ENCODE data around the gene PXMP4. TPM values are rescaled to one million over a fixed set of nuclear protein-coding genes. Genes with fewer than 3 reads are reported as not detected.
A peak's percentile ranks its signal among the peaks of the same experiment; 100 is the strongest.

PXMP4 gene
- total and polyA plus RNA-seq, 2 experiments from 2014 or later: 5.9 to 14.1 TPM

GRCh38 chr20:33687993-33688937 lies 31.8 kb downstream of the PXMP4 start:
- Histone ChIP-seq H3K79me2 (ENCODE audit: insufficient read depth) (peaks cover 15% of the 10 kb centered on the region; the same call in 1 of the 2 replicates), H3K27me3 (replicated peaks; ENCODE audit: insufficient read depth) (no peaks in the 10 kb centered on the region), H3K9me2 (ENCODE audit: insufficient read depth) (no peaks in the 10 kb centered on the region), H3K27ac (no peak overlapping the region), H3F3A (ENCODE audit: insufficient read depth) (no peaks in the 10 kb centered on the region; the same call in 1 of the 2 replicates), H3K4me1 (ENCODE audit: insufficient read depth) (peaks cover 8% of the 10 kb centered on the region), H3K9me3 (ENCODE audit: low read depth) (no peaks in the 10 kb centered on the region), H3K4me2 (ENCODE audit: unreplicated experiment) (no peak overlapping the region), H4K20me1 (ENCODE audit: insufficient read depth) (no peaks in the 10 kb centered on the region), H2AFZ (no peak overlapping the region), H3K9ac (no peak overlapping the region), H3K4me3 (no peak overlapping the region), H3K36me3 (ENCODE audit: low read depth) (no peaks in the 10 kb centered on the region)
- no peak for DNase-seq
- no peak for TF ChIP-seq EZH2phosphoT487 (IDR thresholded peaks at IDR 0.05; ENCODE audit: insufficient read depth, low read depth)
- TF ChIP-seq EZH2 (IDR thresholded peaks at IDR 0.05; ENCODE audit: insufficient read depth, poor library complexity, severe bottlenecking): no peak
- 95 to 97% methylated on average over 3 of the region's 3 CpGs for WGBS, 2 experiments (ENCODE audit: low coverage in 1 of 2, low lambda C conversion rate in 2 of 2, missing lambda C conversion rate in 2 of 2)
- in situ Hi-C loops (cut with MboI): no loop called here

DNA sequence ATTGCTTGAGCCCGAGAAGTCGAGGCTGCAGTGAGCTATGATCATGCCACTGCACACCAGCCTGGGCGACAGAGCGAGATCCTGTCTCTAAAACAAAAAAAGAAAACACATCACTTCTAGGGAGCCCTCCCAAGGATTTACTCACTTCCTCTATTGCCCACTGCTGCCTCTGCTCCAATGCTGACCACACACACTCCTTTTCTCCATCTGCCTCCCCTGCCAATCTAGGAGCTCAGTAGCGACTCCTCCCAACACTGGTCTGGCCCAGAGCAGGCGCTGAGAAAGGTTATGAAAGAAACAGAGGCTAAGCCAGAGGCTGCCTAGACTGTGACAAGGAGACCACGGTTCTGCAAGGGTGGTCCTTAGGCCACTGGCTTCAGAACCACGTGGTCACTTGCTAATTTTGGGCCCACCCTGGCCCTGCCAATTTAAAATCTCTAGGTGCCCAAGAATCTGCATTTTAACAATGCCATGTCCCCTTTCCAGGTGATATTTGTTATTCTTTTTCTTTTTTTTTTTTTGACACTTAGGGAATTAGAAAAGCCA lies 32.7 kb downstream of the PXMP4 start:
- TF ChIP-seq EZH2phosphoT487 (IDR thresholded peaks at IDR 0.05; ENCODE audit: insufficient read depth, low read depth): no peak
- Histone ChIP-seq H3K4me2 (ENCODE audit: unreplicated experiment) (no peak overlapping the region), H3F3A (ENCODE audit: insufficient read depth) (no peaks in the 10 kb centered on the region; the same call in 1 of the 2 replicates), H3K27ac (no peak overlapping the region), H3K36me3 (ENCODE audit: low read depth) (no peaks in the 10 kb centered on the region), H4K20me1 (ENCODE audit: insufficient read depth) (no peaks in the 10 kb centered on the region), H3K9me2 (ENCODE audit: insufficient read depth) (no peaks in the 10 kb centered on the region), H3K4me1 (ENCODE audit: insufficient read depth) (peaks cover 8% of the 10 kb centered on the region), H3K79me2 (ENCODE audit: insufficient read depth) (peaks cover 22% of the 10 kb centered on the region), H3K9me3 (ENCODE audit: low read depth) (no peaks in the 10 kb centered on the region), H3K4me3 (no peak overlapping the region), H2AFZ (peak overlapping the region; percentile 84; the same call in 1 of the 2 replicates), H3K9ac (no peak overlapping the region), H3K27me3 (replicated peaks; ENCODE audit: insufficient read depth) (no peaks in the 10 kb centered on the region)
- in situ Hi-C loops (cut with MboI): no loop called here
- DNase-seq: peak; percentile 22
- WGBS, 2 experiments (ENCODE audit: low coverage in 1 of 2, low lambda C conversion rate in 2 of 2, missing lambda C conversion rate in 2 of 2): 71% methylated on average over 8 of the region's 8 CpGs

GRCh38 chr20:33686984-33687366 lies 33.1 kb downstream of the PXMP4 start:
- Histone ChIP-seq H3K9ac (no peak overlapping the region), H3K4me1 (ENCODE audit: insufficient read depth) (peaks cover 8% of the 10 kb centered on the region), H3K4me2 (ENCODE audit: unreplicated experiment) (peak overlapping the region; percentile 50), H3K9me3 (ENCODE audit: low read depth) (no peaks in the 10 kb centered on the region), H3K79me2 (ENCODE audit: insufficient read depth) (peaks cover 22% of the 10 kb centered on the region), H3K27ac (no peak overlapping the region), H3F3A (ENCODE audit: insufficient read depth) (no peaks in the 10 kb centered on the region; the same call in 1 of the 2 replicates), H2AFZ (peak overlapping the region; percentile 84), H3K4me3 (peak overlapping the region; percentile 71; the same call in 1 of the 2 replicates), H3K9me2 (ENCODE audit: insufficient read depth) (no peaks in the 10 kb centered on the region), H3K36me3 (ENCODE audit: low read depth) (no peaks in the 10 kb centered on the region), H3K27me3 (replicated peaks; ENCODE audit: insufficient read depth) (no peaks in the 10 kb centered on the region), H4K20me1 (ENCODE audit: insufficient read depth) (no peaks in the 10 kb centered on the region)
- in situ Hi-C loops (cut with MboI): no loop called here
- DNase-seq: no peak
- WGBS, 2 experiments (ENCODE audit: low coverage in 1 of 2, low lambda C conversion rate in 2 of 2, missing lambda C conversion rate in 2 of 2): 91% methylated on average over 14 of the region's 14 CpGs
- TF ChIP-seq EZH2 (IDR thresholded peaks at IDR 0.05; ENCODE audit: insufficient read depth, poor library complexity, severe bottlenecking) (no peak), EZH2phosphoT487 (IDR thresholded peaks at IDR 0.05; ENCODE audit: insufficient read depth, low read depth) (no peak)

DNA sequence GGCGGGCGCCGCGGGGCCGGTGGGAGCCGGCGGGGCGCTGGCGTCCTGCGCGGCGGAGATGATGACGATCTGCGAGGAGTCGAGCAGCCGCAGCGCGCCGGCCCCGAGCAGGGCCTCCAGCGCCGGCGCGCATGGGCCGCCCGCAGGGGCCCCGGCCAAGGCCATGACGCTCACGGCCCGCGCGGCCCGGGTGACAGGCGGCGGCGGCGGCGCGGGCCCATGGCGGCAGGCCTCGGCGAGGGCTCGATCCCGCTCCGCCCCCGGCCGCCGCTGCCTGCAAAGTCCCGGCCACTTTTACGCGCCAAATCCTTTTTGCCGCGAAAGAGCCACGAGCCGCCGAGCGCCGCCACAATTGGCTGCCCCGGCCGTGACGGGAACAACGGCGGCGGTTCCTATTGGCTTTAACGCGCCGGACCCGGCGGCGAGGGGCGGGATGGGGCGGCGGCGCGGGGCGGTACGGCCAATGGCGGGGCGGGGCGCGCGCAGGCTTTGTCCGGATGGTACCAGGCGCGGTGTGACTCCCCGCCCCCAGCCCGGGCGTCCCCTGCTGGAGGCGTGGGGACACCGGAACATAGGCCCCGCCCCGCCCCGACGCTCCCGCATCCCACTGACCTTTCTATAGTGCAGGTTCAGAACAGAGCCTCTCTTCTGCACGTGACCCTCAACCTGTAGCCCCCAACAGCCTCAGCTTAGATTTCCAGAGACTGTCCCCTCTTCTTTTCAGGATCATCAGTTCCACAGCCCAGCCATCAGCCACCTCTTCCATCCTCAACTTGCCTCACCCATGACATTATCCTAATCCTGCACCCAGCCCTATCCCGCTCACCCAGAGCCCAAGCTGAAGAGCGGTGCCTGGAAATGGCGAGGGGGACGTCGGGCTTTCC lies 33.8 kb downstream of the PXMP4 start, which contains the start of gene E2F1:
E2F1 (minus strand) TSS at position 286 of the 884 bp plus-strand sequence; CDS start at position 165, 121 bp downstream.
- DNase-seq: peak; percentile 98
- peaks cover 8% of the 10 kb centered on the region for H3K4me1 ChIP-seq (ENCODE audit: insufficient read depth)
- no peaks in the 10 kb centered on the region for H3K9me3 ChIP-seq (ENCODE audit: low read depth)
- H2AFZ ChIP-seq: peak within 1 kb of the TSS; percentile 84
- H3K9me2 ChIP-seq (ENCODE audit: insufficient read depth): no peaks in the 10 kb centered on the region
- H4K20me1 ChIP-seq (ENCODE audit: insufficient read depth): no peaks in the 10 kb centered on the region
- H3K4me2 ChIP-seq (ENCODE audit: unreplicated experiment): peak within 1 kb of the TSS; percentile 62
- peak within 1 kb of the TSS; percentile 30; the same call in 1 of the 2 replicates for H3K27ac ChIP-seq
- no peaks in the 10 kb centered on the region for H3K27me3 ChIP-seq (replicated peaks; ENCODE audit: insufficient read depth)
- H3K79me2 ChIP-seq (ENCODE audit: insufficient read depth): peaks cover 22% of the 10 kb centered on the region
- WGBS, 2 experiments (ENCODE audit: low coverage in 1 of 2, low lambda C conversion rate in 2 of 2, missing lambda C conversion rate in 2 of 2): 8 to 9% methylated on average over 38 to 58 of the region's 101 CpGs
- H3F3A ChIP-seq (ENCODE audit: insufficient read depth): no peaks in the 10 kb centered on the region; the same call in 1 of the 2 replicates
- H3K4me3 ChIP-seq: peak within 1 kb of the TSS; percentile 71
- H3K9ac ChIP-seq: peak within 1 kb of the TSS; percentile 66
- TF ChIP-seq EZH2 (IDR thresholded peaks at IDR 0.05; ENCODE audit: insufficient read depth, poor library complexity, severe bottlenecking): no peak
- no peak for TF ChIP-seq EZH2phosphoT487 (IDR thresholded peaks at IDR 0.05; ENCODE audit: insufficient read depth, low read depth)
- H3K36me3 ChIP-seq (ENCODE audit: low read depth): no peaks in the 10 kb centered on the region
- in situ Hi-C loops (cut with MboI): no loop called here
